ENCODE measurements around the gene ALPK3.

Gene ALPK3

DNA sequence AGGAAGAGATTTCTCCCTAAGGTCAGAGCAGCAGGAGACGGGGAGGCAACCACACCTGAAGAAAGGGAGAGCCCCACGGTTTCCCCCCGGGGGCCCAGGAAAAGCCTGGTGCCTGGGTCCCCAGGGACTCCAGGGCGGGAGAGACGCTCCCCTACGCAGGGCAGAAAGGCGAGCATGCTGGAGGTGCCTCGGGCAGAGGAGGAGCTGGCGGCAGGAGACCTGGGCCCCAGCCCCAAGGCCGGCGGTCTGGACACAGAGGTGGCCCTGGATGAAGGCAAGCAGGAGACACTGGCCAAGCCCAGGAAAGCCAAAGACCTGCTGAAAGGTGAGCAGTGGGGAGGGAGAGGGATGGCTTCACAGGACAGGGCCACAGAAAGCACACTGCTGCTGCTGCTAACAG is 41.1 kb downstream of the ALPK3 start:
- Histone ChIP-seq H3K36me3 (ENCODE audit: control insufficient read depth in 2 of 2, insufficient read depth in 2 of 2, low read length in 2 of 2) (no peaks in the 10 kb centered on the region), H3K4me1 (ENCODE audit: control insufficient read depth in 2 of 2, insufficient read depth in 2 of 2, low read length in 2 of 2) (no peaks in the 10 kb centered on the region), H3K9ac (ENCODE audit: low read depth in 1 of 2, low read length in 2 of 2) (no peak overlapping the region), H3K9me3 (ENCODE audit: control insufficient read depth in 2 of 2, low read length in 2 of 2) (no peaks in the 10 kb centered on the region), H3K27ac (ENCODE audit: low read depth in 2 of 2, low read length in 2 of 2) (no peak overlapping the region), H3K27me3 (ENCODE audit: control insufficient read depth in 2 of 2, insufficient read depth in 2 of 2, low read length in 2 of 2) (no peaks in the 10 kb centered on the region), H3K4me3 (ENCODE audit: low read length in 2 of 2) (no peak overlapping the region)

DNA sequence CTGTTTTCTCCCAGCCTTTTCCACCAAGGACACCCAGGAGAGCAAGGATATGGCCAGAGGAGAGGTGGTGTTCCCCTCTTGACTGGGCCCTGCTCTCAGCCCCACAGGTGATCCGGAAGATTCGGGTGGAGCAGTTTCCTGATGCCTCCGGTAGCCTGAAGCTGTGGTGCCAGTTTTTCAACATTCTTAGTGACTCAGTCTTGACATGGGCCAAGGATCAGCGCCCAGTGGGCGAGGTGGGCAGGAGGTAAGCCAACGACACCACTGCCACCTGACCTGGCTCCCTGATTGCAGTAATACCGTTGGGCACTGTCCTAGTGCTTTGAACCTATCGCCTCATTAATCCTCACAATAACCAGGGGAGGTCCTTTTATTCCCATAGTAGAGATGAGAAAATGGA is 42.0 kb downstream of the ALPK3 start:
- no peak overlapping the region for H3K27ac ChIP-seq (ENCODE audit: low read depth in 2 of 2, low read length in 2 of 2)
- no peaks in the 10 kb centered on the region for H3K27me3 ChIP-seq (ENCODE audit: control insufficient read depth in 2 of 2, insufficient read depth in 2 of 2, low read length in 2 of 2)
- H3K36me3 ChIP-seq (ENCODE audit: control insufficient read depth in 2 of 2, insufficient read depth in 2 of 2, low read length in 2 of 2) = no peaks in the 10 kb centered on the region
- no peak overlapping the region for H3K4me3 ChIP-seq (ENCODE audit: low read length in 2 of 2)
- H3K9ac ChIP-seq (ENCODE audit: low read depth in 1 of 2, low read length in 2 of 2) = no peak overlapping the region
- no peaks in the 10 kb centered on the region for H3K4me1 ChIP-seq (ENCODE audit: control insufficient read depth in 2 of 2, insufficient read depth in 2 of 2, low read length in 2 of 2)
- H3K9me3 ChIP-seq (ENCODE audit: control insufficient read depth in 2 of 2, low read length in 2 of 2) = no peaks in the 10 kb centered on the region

DNA sequence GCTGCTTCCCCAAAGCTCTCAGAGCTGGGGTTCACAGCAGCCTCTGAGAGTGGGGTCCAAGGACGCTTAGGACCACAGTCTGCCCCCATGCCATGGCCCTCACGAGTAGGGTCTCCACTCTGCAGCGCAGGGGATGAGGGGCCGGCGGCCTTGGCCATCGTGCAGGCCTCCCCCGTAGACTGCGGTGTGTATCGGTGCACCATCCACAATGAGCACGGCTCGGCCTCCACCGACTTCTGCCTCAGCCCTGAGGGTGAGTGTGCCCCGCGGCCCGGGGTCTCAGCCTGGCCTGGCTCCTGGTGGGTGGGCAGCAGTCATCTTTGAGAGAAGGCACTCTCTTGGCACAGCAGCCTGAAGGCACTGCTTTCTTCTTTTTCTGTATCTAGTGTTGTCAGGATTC is 42.5 kb downstream of the ALPK3 start:
- no peaks in the 10 kb centered on the region for H3K36me3 ChIP-seq (ENCODE audit: control insufficient read depth in 2 of 2, insufficient read depth in 2 of 2, low read length in 2 of 2)
- no peak overlapping the region for H3K27ac ChIP-seq (ENCODE audit: low read depth in 2 of 2, low read length in 2 of 2)
- no peaks in the 10 kb centered on the region for H3K4me1 ChIP-seq (ENCODE audit: control insufficient read depth in 2 of 2, insufficient read depth in 2 of 2, low read length in 2 of 2)
- no peak overlapping the region for H3K4me3 ChIP-seq (ENCODE audit: low read length in 2 of 2)
- H3K27me3 ChIP-seq (ENCODE audit: control insufficient read depth in 2 of 2, insufficient read depth in 2 of 2, low read length in 2 of 2) = no peaks in the 10 kb centered on the region
- H3K9ac ChIP-seq (ENCODE audit: low read depth in 1 of 2, low read length in 2 of 2) = no peak overlapping the region
- H3K9me3 ChIP-seq (ENCODE audit: control insufficient read depth in 2 of 2, low read length in 2 of 2) = no peaks in the 10 kb centered on the region

DNA sequence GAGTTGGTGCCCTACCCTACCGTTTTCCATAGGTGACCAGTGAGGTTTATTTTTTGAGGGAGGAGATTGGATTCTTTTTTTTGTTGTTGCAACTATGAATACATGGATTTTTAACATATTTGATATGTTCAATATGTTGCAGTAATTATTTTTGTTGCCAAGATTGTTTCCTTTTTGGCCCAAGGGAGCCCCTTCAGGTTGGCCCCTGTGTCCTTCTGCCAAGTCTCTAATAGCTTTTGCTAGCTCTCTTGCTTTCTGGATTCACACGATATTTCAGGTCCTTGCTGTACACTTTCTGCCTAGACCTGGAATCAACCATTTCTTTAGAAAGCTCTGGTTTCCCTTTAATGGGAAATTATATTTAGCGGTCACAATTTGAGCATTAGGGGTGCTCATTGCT is 44.6 kb downstream of the ALPK3 start:
- Histone ChIP-seq H3K27ac (ENCODE audit: low read depth in 2 of 2, low read length in 2 of 2) (no peak overlapping the region), H3K9me3 (ENCODE audit: control insufficient read depth in 2 of 2, low read length in 2 of 2) (no peaks in the 10 kb centered on the region), H3K9ac (ENCODE audit: low read depth in 1 of 2, low read length in 2 of 2) (no peak overlapping the region), H3K27me3 (ENCODE audit: control insufficient read depth in 2 of 2, insufficient read depth in 2 of 2, low read length in 2 of 2) (no peaks in the 10 kb centered on the region), H3K4me1 (ENCODE audit: control insufficient read depth in 2 of 2, insufficient read depth in 2 of 2, low read length in 2 of 2) (no peaks in the 10 kb centered on the region), H3K36me3 (ENCODE audit: control insufficient read depth in 2 of 2, insufficient read depth in 2 of 2, low read length in 2 of 2) (no peaks in the 10 kb centered on the region), H3K4me3 (ENCODE audit: low read length in 2 of 2) (no peak overlapping the region)

DNA sequence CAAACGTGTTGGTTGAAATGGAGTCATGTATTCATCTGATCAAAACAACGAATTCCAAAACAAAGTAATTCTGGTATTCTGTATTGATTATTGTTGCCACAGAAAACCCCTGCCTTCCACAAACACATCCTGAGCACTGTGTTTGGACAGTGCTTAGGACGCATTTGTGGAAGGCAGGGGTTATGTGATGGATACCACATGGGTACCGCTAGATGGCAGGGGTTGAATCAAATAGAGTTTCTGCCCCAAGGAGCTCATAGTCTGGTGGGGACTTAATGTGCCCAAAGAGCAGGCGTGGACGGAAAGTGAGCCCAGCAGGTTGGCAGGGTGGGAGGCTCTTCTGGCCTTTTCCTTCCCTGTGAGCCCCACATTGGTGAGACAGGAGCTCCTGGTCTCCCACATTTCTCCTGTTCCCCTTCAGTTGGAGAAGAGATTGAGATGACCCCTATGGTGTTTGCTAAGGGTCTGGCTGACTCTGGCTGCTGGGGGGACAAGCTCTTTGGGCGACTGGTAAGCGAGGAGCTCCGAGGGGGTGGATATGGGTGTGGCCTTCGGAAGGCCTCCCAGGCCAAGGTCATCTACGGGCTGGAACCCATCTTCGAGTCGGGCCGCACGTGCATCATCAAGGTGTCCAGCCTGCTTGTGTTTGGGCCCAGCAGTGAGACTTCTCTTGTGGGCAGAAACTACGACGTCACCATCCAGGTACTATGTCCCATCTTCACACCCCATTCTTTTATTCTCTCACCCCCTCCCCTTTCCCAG is 45.2 kb downstream of the ALPK3 start:
- H3K27ac ChIP-seq (ENCODE audit: low read depth in 2 of 2, low read length in 2 of 2) = no peak overlapping the region
- no peaks in the 10 kb centered on the region for H3K9me3 ChIP-seq (ENCODE audit: control insufficient read depth in 2 of 2, low read length in 2 of 2)
- H3K4me1 ChIP-seq (ENCODE audit: control insufficient read depth in 2 of 2, insufficient read depth in 2 of 2, low read length in 2 of 2) = no peaks in the 10 kb centered on the region
- no peaks in the 10 kb centered on the region for H3K27me3 ChIP-seq (ENCODE audit: control insufficient read depth in 2 of 2, insufficient read depth in 2 of 2, low read length in 2 of 2)
- no peak overlapping the region for H3K9ac ChIP-seq (ENCODE audit: low read depth in 1 of 2, low read length in 2 of 2)
- H3K36me3 ChIP-seq (ENCODE audit: control insufficient read depth in 2 of 2, insufficient read depth in 2 of 2, low read length in 2 of 2) = no peaks in the 10 kb centered on the region
- no peak overlapping the region for H3K4me3 ChIP-seq (ENCODE audit: low read length in 2 of 2)

DNA sequence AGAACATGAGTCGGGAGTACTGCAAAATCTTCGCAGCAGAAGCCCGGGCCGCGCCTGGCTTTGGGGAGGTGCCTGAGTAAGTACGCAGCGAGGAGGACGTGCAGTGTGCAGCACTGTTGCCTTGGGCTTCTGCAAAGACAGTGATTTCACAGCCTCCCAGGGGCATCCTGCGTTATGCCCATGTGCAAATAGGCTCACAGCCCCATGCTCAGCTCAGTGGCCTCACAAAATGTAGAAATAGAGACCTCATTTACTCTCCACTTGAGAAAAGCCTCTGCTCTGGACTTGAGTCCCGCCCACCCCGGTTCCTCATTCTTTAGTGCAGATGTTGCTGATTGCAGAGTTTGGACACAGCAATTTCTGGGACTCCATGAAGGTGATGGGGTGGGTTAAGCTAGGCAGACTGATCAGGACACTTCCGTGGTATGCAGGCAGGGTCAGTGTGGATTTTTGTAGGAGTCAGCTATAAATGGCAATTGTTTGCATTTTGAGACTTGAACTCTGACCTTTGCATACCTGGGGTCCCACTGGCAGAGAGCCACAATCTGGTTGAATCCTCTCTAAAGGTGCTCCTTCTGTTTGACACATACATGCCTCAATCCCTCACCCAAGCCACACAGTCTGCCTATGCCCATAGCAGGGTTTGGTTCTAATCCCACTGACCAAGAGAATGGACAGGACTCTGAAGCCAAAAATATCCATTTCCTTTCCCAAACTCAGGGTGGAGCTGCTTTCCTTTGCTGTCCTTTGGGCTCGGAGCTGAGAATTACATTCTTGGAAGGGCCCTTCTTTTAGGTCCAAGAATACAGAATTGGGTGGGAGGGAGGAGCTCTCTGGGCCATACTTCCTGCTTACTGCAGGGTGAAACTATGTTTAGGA is 46.6 kb downstream of the ALPK3 start:
- H3K36me3 ChIP-seq (ENCODE audit: control insufficient read depth in 2 of 2, insufficient read depth in 2 of 2, low read length in 2 of 2) = no peaks in the 10 kb centered on the region
- H3K4me1 ChIP-seq (ENCODE audit: control insufficient read depth in 2 of 2, insufficient read depth in 2 of 2, low read length in 2 of 2) = no peaks in the 10 kb centered on the region
- no peak overlapping the region for H3K4me3 ChIP-seq (ENCODE audit: low read length in 2 of 2)
- H3K27me3 ChIP-seq (ENCODE audit: control insufficient read depth in 2 of 2, insufficient read depth in 2 of 2, low read length in 2 of 2) = no peaks in the 10 kb centered on the region
- H3K9ac ChIP-seq (ENCODE audit: low read depth in 1 of 2, low read length in 2 of 2) = no peak overlapping the region
- H3K9me3 ChIP-seq (ENCODE audit: control insufficient read depth in 2 of 2, low read length in 2 of 2) = no peaks in the 10 kb centered on the region
- no peak overlapping the region for H3K27ac ChIP-seq (ENCODE audit: low read depth in 2 of 2, low read length in 2 of 2)

DNA sequence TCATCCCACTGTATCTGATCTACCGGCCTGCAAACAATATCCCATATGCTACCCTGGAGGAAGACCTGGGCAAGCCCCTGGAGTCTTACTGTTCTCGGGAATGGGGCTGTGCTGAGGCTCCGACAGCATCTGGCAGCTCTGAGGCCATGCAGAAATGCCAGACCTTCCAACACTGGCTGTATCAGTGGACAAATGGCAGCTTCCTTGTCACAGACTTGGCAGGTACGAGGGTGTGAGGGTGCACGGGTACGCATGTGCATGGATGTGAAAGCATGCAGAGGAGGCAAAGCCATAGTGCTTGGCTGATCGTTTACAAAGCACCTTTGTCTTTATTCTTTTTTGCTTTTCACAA is 47.3 kb downstream of the ALPK3 start:
- H3K36me3 ChIP-seq (ENCODE audit: control insufficient read depth in 2 of 2, insufficient read depth in 2 of 2, low read length in 2 of 2) = no peaks in the 10 kb centered on the region
- no peaks in the 10 kb centered on the region for H3K27me3 ChIP-seq (ENCODE audit: control insufficient read depth in 2 of 2, insufficient read depth in 2 of 2, low read length in 2 of 2)
- H3K9me3 ChIP-seq (ENCODE audit: control insufficient read depth in 2 of 2, low read length in 2 of 2) = no peaks in the 10 kb centered on the region
- no peak overlapping the region for H3K4me3 ChIP-seq (ENCODE audit: low read length in 2 of 2)
- H3K4me1 ChIP-seq (ENCODE audit: control insufficient read depth in 2 of 2, insufficient read depth in 2 of 2, low read length in 2 of 2) = no peaks in the 10 kb centered on the region
- H3K9ac ChIP-seq (ENCODE audit: low read depth in 1 of 2, low read length in 2 of 2) = no peak overlapping the region
- no peak overlapping the region for H3K27ac ChIP-seq (ENCODE audit: low read depth in 2 of 2, low read length in 2 of 2)

DNA sequence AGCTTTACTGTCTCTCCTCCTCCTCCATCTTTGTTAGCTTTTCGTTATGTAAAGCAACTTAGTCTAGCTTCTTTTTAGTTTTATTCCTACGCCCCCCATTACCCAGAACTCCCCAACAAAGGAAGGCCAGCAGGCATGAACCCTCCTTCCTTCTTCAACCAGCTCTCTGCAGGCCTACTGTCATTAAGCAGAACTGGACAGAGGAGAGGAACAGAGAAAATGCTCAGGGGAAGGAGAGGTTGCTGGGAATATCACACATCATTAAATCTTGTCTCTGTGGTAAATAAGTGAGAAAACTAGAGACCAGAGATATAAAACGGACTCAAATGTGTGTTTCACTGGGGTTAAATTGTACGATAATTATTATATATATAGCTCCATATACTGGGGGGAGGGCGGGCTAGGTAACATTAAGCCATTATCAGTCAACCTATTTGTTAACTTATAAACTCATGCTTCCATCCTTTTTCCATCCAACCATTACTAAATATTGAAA is 48.0 kb downstream of the ALPK3 start:
- Histone ChIP-seq H3K9ac (ENCODE audit: low read depth in 1 of 2, low read length in 2 of 2) (no peak overlapping the region), H3K4me1 (ENCODE audit: control insufficient read depth in 2 of 2, insufficient read depth in 2 of 2, low read length in 2 of 2) (no peaks in the 10 kb centered on the region), H3K36me3 (ENCODE audit: control insufficient read depth in 2 of 2, insufficient read depth in 2 of 2, low read length in 2 of 2) (no peaks in the 10 kb centered on the region), H3K9me3 (ENCODE audit: control insufficient read depth in 2 of 2, low read length in 2 of 2) (no peaks in the 10 kb centered on the region), H3K27ac (ENCODE audit: low read depth in 2 of 2, low read length in 2 of 2) (no peak overlapping the region), H3K27me3 (ENCODE audit: control insufficient read depth in 2 of 2, insufficient read depth in 2 of 2, low read length in 2 of 2) (no peaks in the 10 kb centered on the region), H3K4me3 (ENCODE audit: low read length in 2 of 2) (no peak overlapping the region)

DNA sequence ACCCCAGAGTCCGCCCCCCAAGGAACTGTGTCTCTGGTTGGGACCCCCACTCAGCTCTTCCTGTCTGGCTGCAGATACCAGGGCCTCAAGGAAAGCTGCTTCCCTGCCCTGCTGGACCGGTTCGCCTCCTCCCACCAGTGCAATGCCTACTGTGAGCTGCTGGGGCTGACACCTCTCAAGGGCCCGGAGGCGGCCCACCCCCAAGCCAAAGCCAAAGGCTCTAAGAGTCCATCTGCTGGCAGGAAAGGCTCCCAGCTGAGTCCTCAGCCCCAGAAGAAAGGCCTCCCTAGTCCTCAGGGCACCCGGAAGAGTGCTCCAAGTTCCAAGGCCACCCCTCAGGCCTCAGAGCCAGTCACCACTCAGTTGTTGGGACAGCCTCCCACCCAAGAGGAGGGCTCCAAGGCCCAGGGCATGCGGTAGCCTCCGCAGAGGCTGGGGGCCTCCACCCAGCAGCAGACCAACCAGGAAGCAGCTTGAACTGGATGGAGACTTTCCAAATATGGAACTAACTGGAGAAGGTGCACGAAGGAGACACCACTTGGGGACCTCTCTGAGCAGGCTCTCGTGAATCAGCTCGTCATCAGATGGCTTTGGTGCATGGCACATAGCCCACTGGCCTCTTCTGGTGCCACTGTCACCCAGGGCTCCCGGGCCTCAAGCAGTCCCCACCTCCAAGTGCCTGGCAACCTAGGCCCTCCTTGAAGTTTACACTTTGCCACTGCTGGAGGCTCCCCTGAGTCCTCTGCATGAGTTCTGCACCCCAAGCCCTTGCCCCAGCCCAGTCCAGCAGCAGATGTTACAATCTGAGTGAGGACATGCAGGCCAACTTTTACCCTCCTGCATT is 51.1 kb downstream of the ALPK3 start:
- Histone ChIP-seq H3K36me3 (ENCODE audit: control insufficient read depth in 2 of 2, insufficient read depth in 2 of 2, low read length in 2 of 2) (no peaks in the 10 kb centered on the region), H3K27ac (ENCODE audit: low read depth in 2 of 2, low read length in 2 of 2) (no peak overlapping the region), H3K9ac (ENCODE audit: low read depth in 1 of 2, low read length in 2 of 2) (no peak overlapping the region), H3K4me1 (ENCODE audit: control insufficient read depth in 2 of 2, insufficient read depth in 2 of 2, low read length in 2 of 2) (no peaks in the 10 kb centered on the region), H3K27me3 (ENCODE audit: control insufficient read depth in 2 of 2, insufficient read depth in 2 of 2, low read length in 2 of 2) (no peaks in the 10 kb centered on the region), H3K4me3 (ENCODE audit: low read length in 2 of 2) (no peak overlapping the region), H3K9me3 (ENCODE audit: control insufficient read depth in 2 of 2, low read length in 2 of 2) (no peaks in the 10 kb centered on the region)

DNA sequence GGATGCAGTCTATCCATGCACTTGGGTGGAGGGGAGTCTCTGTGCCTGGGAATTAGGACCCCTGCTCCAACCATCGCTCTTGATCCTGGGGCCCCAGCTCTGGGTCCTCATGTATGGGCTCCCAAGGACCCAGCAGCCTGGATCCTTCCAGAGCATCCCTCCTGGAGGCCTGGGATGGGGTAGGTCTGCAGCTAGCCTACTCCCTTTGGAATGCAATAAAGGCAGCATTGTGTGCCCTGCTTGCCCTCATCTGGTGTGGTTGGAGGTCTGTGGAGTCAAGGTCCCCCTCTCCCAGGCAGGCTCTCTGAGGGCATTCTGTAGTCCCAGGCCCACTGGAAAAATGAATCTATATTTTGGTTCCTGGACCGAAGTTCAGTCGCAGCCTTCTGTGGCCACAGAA is 52.4 kb downstream of the ALPK3 start:
- Histone ChIP-seq H3K36me3 (ENCODE audit: control insufficient read depth in 2 of 2, insufficient read depth in 2 of 2, low read length in 2 of 2) (no peaks in the 10 kb centered on the region), H3K9ac (ENCODE audit: low read depth in 1 of 2, low read length in 2 of 2) (no peak overlapping the region), H3K4me1 (ENCODE audit: control insufficient read depth in 2 of 2, insufficient read depth in 2 of 2, low read length in 2 of 2) (no peaks in the 10 kb centered on the region), H3K27me3 (ENCODE audit: control insufficient read depth in 2 of 2, insufficient read depth in 2 of 2, low read length in 2 of 2) (no peaks in the 10 kb centered on the region), H3K4me3 (ENCODE audit: low read length in 2 of 2) (no peak overlapping the region), H3K27ac (ENCODE audit: low read depth in 2 of 2, low read length in 2 of 2) (no peak overlapping the region), H3K9me3 (ENCODE audit: control insufficient read depth in 2 of 2, low read length in 2 of 2) (no peaks in the 10 kb centered on the region)

Measured in mucosa of rectum (tissue), 2 donors.